HEK293 (cell line): ENCODE measurements around the gene ITSN1.

Experiments used
- CTCF ChIA-PET: fragments of 350-600 bp; formaldehyde crosslinking; extraction: SDS; loops from one replicate; lab custom pipeline; 2021; ENCODE audit warnings: antibody characterized with exemption; lab: Yijun Ruan, JAX
- POLR2A ChIA-PET: fragments of 300-600 bp; formaldehyde crosslinking; extraction: SDS; loops from one replicate; lab custom pipeline; 2020; ENCODE audit warnings: antibody characterized with exemption, inconsistent platforms; lab: Yijun Ruan, JAX
- H3K27ac ChIP-seq: fragments of 200-500 bp; sonication (Bioruptor generic); 2 replicates; pipeline ENCODE4 v1.5.1; 2014; ENCODE audit warnings: low read depth, low read length, control low read depth, inconsistent platforms; ENCODE audit errors: extremely low read depth
- H3K36me3 ChIP-seq, 2 experiments: fragments of 200-500 bp in 1 of 2; sonication (Bioruptor generic) in 1 of 2; 1 replicate in 1 of 2; 2 replicates in 1 of 2; pipeline ENCODE4 v1.5.1; 2014 to 2017; ENCODE audit warnings: inconsistent platforms in 2 of 2, low read length in 2 of 2; ENCODE audit not compliant: control insufficient read depth in 2 of 2, insufficient read depth in 1 of 2
- H3K4me1 ChIP-seq: fragments of 200-500 bp; sonication (Bioruptor generic); 2 replicates; pipeline ENCODE4 v1.5.1; 2014; ENCODE audit warnings: mild to moderate bottlenecking, low read length, inconsistent platforms; ENCODE audit not compliant: control insufficient read depth, insufficient read depth
- H3K4me3 ChIP-seq: 2 replicates; pipeline ENCODE4 v1.5.1; 2011; ENCODE audit warnings: low read depth, mild to moderate bottlenecking, control low read depth, low read length, moderate library complexity
- H3K9me3 ChIP-seq: fragments of 200-500 bp; sonication (Bioruptor generic); 2 replicates; pipeline ENCODE4 v1.5.1; 2014; ENCODE audit warnings: low read depth, low read length, inconsistent platforms; ENCODE audit not compliant: control insufficient read depth, insufficient read depth
- SCRT1 ChIP-seq: fragments of 450-650 bp; formaldehyde crosslinking; IDR thresholded peaks from 2 replicates; pipeline ENCODE4 v1.5.1; 2016; ENCODE audit warnings: missing biosample characterization, missing genetic modification characterization, borderline replicate concordance
- ZBTB48 ChIP-seq: fragments of 450-650 bp; formaldehyde crosslinking; IDR thresholded peaks from 2 replicates; pipeline ENCODE4 v1.5.1; 2016; ENCODE audit warnings: missing biosample characterization, missing genetic modification characterization
- ZBTB49 ChIP-seq: fragments of 450-650 bp; formaldehyde crosslinking; IDR thresholded peaks from 2 replicates; pipeline ENCODE4 v1.5.1; 2016; ENCODE audit warnings: missing biosample characterization, missing genetic modification characterization, low read depth
- ZBTB6 ChIP-seq: fragments of 450-650 bp; formaldehyde crosslinking; IDR thresholded peaks from 2 replicates; pipeline ENCODE4 v1.5.1; 2017; ENCODE audit warnings: missing biosample characterization, missing genetic modification characterization
- ZNF16 ChIP-seq: fragments of 450-650 bp; formaldehyde crosslinking; IDR thresholded peaks from 2 replicates; pipeline ENCODE4 v1.5.1; 2016; ENCODE audit warnings: low read depth, missing biosample characterization, missing genetic modification characterization
- ZNF174 ChIP-seq: fragments of 450-650 bp; formaldehyde crosslinking; IDR thresholded peaks from 2 replicates; pipeline ENCODE4 v1.5.0; 2017; ENCODE audit warnings: missing biosample characterization, mild to moderate bottlenecking, missing genetic modification characterization
- ZNF184 ChIP-seq: fragments of 450-650 bp; IDR thresholded peaks from 2 replicates; pipeline ENCODE4 v1.5.1; 2018; ENCODE audit warnings: missing biosample characterization, mild to moderate bottlenecking, missing genetic modification characterization
- ZNF211 ChIP-seq: fragments of 450-650 bp; formaldehyde crosslinking; IDR thresholded peaks from 2 replicates; pipeline ENCODE4 v1.5.1; 2016; ENCODE audit warnings: low read depth, missing biosample characterization, missing genetic modification characterization
- ZNF214 ChIP-seq: fragments of 450-650 bp; formaldehyde crosslinking; IDR thresholded peaks from 2 replicates; pipeline ENCODE4 v1.5.1; 2017; ENCODE audit warnings: missing biosample characterization, mild to moderate bottlenecking, missing genetic modification characterization, borderline replicate concordance
- ZNF26 ChIP-seq: fragments of 450-650 bp; formaldehyde crosslinking; IDR thresholded peaks from 2 replicates; pipeline ENCODE4 v1.5.1; 2016; ENCODE audit warnings: missing biosample characterization, missing genetic modification characterization
- ZNF426 ChIP-seq: fragments of 450-650 bp; formaldehyde crosslinking; IDR thresholded peaks from 2 replicates; pipeline ENCODE4 v1.5.1; 2017; ENCODE audit warnings: missing biosample characterization, missing genetic modification characterization, mild to moderate bottlenecking, inconsistent platforms, moderate library complexity
- ZNF433 ChIP-seq: fragments of 450-650 bp; formaldehyde crosslinking; IDR thresholded peaks from 2 replicates; pipeline ENCODE4 v1.5.1; 2016; ENCODE audit warnings: missing biosample characterization, missing genetic modification characterization, low read depth
- ZNF449 ChIP-seq: fragments of 450-650 bp; formaldehyde crosslinking; IDR thresholded peaks from 2 replicates; pipeline ENCODE4 v1.5.1; 2017; ENCODE audit warnings: missing biosample characterization, mild to moderate bottlenecking, missing genetic modification characterization, moderate library complexity
- ZNF48 ChIP-seq: fragments of 450-650 bp; formaldehyde crosslinking; IDR thresholded peaks from 2 replicates; pipeline ENCODE4 v1.5.1; 2016; ENCODE audit warnings: missing biosample characterization, missing genetic modification characterization
- ZNF768 ChIP-seq: fragments of 450-650 bp; formaldehyde crosslinking; IDR thresholded peaks from 2 replicates; pipeline ENCODE4 v1.5.1; 2018; ENCODE audit warnings: missing biosample characterization, mild to moderate bottlenecking, missing genetic modification characterization
- ZSCAN18 ChIP-seq: fragments of 450-650 bp; formaldehyde crosslinking; IDR thresholded peaks from 2 replicates; pipeline ENCODE4 v1.5.1; 2016; ENCODE audit warnings: missing biosample characterization, missing genetic modification characterization

Gene ITSN1

DNA sequence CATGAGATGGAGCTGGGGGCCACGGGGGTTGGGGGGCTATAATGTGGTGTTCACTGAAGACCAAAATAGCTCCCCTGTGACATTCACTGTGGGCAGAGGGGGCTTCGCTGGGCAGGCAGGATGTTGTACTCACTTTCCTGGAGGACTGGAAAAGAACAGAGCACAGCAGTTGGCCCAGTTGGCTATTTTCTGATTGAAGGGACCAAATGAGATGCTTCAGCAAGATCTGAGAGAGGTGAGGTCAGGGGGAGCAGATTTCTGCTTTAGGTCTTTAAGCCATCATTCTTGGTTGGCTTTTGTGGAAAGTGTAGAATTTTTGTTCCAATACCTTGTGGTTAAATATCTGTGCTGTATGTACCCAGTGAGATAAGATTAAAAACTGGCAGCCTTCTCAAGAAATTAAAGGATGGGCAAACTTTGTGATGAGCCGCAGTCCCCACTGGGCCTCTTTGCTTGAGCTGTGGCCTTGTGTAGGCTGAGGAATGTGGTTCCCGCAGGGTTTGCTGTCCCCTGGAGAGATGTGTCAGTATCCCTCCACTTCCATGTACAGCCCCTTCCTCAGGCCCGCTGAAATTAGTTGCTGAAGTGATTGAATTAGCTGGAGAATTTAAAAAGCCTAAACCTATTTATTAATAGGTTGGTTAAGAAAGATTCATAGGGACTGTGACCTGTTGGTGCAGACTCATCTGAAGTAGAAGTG, 192.7 kb downstream of the ITSN1 start (continued):
- TF ChIP-seq ZBTB6 (tag by site-specific recombination) (no peak), ZNF184 (tag by site-specific recombination) (no peak), ZNF174 (no peak), ZNF449 (tag by site-specific recombination) (no peak), SCRT1 (tag by site-specific recombination) (no peak), ZNF211 (tag by site-specific recombination) (no peak)

GRCh38 chr21:33835920-33836319, 193.6 kb downstream of the ITSN1 start:
- Histone ChIP-seq H3K4me3 (no peak overlapping the region), H3K9me3 (no peaks in the 10 kb centered on the region), H3K4me1 (no peaks in the 10 kb centered on the region)
- TF ChIP-seq ZNF433 (tag by site-specific recombination) = no peak
- no peak for TF ChIP-seq ZNF48 (tag by site-specific recombination)
- TF ChIP-seq ZNF26 = no peak
- no peak for TF ChIP-seq ZBTB48 (tag by site-specific recombination)
- TF ChIP-seq ZNF16 (tag by site-specific recombination) = no peak
- no peak for TF ChIP-seq ZNF426 (tag by site-specific recombination)
- TF ChIP-seq, all 188 proteins: peak for 0
- CTCF ChIA-PET = interaction anchor here (0.5 to 2.0 kb wide), 3 partner anchors 12 to 59 kb away, joined by 4 to 5 read pairs (median 4); no protein-coding TSS in a partner anchor
- POLR2A ChIA-PET = no interaction called here
- Histone ChIP-seq H3K36me3 (peaks cover 0 to 33% of the 10 kb centered on the region in 2 experiments; a peak in 2 of 3 replicates), H3K27ac (no peak overlapping the region)

DNA sequence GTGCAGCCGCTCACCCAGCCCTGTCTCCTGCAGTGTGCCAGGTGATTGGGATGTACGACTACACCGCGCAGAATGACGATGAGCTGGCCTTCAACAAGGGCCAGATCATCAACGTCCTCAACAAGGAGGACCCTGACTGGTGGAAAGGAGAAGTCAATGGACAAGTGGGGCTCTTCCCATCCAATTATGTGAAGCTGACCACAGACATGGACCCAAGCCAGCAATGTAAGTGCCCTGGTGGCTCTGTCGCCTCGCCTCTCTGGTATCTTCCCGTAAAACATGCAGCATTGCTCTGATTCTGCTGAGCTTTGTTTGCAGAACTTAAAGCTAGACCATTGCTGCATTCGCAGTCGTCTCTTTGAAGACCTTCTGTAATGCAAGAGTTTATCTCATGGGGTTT, 194.1 kb downstream of the ITSN1 start:
- Histone ChIP-seq H3K9me3 (no peaks in the 10 kb centered on the region), H3K27ac (no peak overlapping the region), H3K4me3 (no peak overlapping the region), H3K36me3 (peaks cover 0 to 29% of the 10 kb centered on the region in 2 experiments; a peak in 2 of 3 replicates), H3K4me1 (no peaks in the 10 kb centered on the region)
- ChIA-PET POLR2A (no interaction called here), CTCF (interaction anchor here (2.0 kb wide), 1 partner anchor 59 kb away, joined by 5 read pairs; no protein-coding TSS in a partner anchor)
- TF ChIP-seq ZNF214 (tag by site-specific recombination) = peak; percentile 99
- no peak for TF ChIP-seq ZNF768 (tag by site-specific recombination)
- TF ChIP-seq ZSCAN18 (tag by site-specific recombination) = no peak
- no peak for TF ChIP-seq ZBTB49 (tag by site-specific recombination)
